Neural cell (in vitro differentiated cells): ENCODE measurements around the gene UBE4A. TPM values are rescaled to one million over a fixed set of nuclear protein-coding genes. Genes with fewer than 3 reads are reported as not detected.

ENCODE experiments used
- H2AFZ ChIP-seq: fragments of 200-600, 300-800 bp; sonication (generic), shearing (Covaris generic); 2 replicates; pipeline ENCODE4 v1.6.0; 2014; ENCODE audit warnings: low read depth, mild to moderate bottlenecking, antibody characterized with exemption, low read length, moderate library complexity
- H3F3A ChIP-seq: fragments of 200-600 bp; shearing (Covaris generic); 2 replicates; pipeline ENCODE4 v1.6.1; 2016; ENCODE audit warnings: mild to moderate bottlenecking, moderate library complexity, mixed read lengths, antibody characterized with exemption, low read length; ENCODE audit not compliant: insufficient read depth, poor library complexity, severe bottlenecking
- H3K27ac ChIP-seq: fragments of 200-600, 300-800 bp; sonication (generic), shearing (Covaris generic); 2 replicates; pipeline ENCODE4 v1.5.1; 2014; ENCODE audit warnings: mild to moderate bottlenecking, low read length, moderate library complexity
- H3K27me3 ChIP-seq: fragments of 300-800, 200-600 bp; sonication (generic), shearing (Covaris generic); 2 replicates; pipeline ENCODE4 v1.6.0; 2014; ENCODE audit warnings: mild to moderate bottlenecking, low read depth, low read length, moderate library complexity; ENCODE audit not compliant: insufficient read depth
- H3K36me3 ChIP-seq: fragments of 300-800, 200-600 bp; sonication (generic), shearing (Covaris generic); 2 replicates; pipeline ENCODE4 v1.5.1; 2014; ENCODE audit warnings: mild to moderate bottlenecking, antibody characterized with exemption, low read length, moderate library complexity; ENCODE audit not compliant: insufficient read depth
- H3K4me2 ChIP-seq: fragments of 300-800, 200-600 bp; sonication (generic), shearing (Covaris generic); 2 replicates; pipeline ENCODE4 v1.6.0; 2014; ENCODE audit warnings: mild to moderate bottlenecking, low read length
- H3K4me3 ChIP-seq: fragments of 300-800, 200-600 bp; sonication (generic), shearing (Covaris generic); 2 replicates; pipeline ENCODE4 v1.5.1; 2014; ENCODE audit warnings: mild to moderate bottlenecking, low read length, moderate library complexity
- H3K79me2 ChIP-seq: fragments of 200-600 bp; shearing (Covaris generic); replicated peaks from 2 replicates; pipeline ENCODE4 v1.6.0; 2014; ENCODE audit warnings: mild to moderate bottlenecking, low read length, moderate library complexity; ENCODE audit not compliant: insufficient read depth
- H3K9ac ChIP-seq: fragments of 300-800, 200-600 bp; sonication (generic), shearing (Covaris generic); 2 replicates; pipeline ENCODE4 v1.6.1; 2016; ENCODE audit warnings: mild to moderate bottlenecking, low read length, mixed read lengths
- H3K9me2 ChIP-seq: fragments of 200-600 bp; shearing (Covaris generic); 2 replicates; pipeline ENCODE4 v1.6.1; 2016; ENCODE audit warnings: mild to moderate bottlenecking, low read length, mixed read lengths; ENCODE audit not compliant: insufficient read depth
- H3K9me3 ChIP-seq: fragments of 200-600, 300-800 bp; sonication (generic), shearing (Covaris generic); 2 replicates; pipeline ENCODE4 v1.6.1; 2016; ENCODE audit warnings: mild to moderate bottlenecking, mixed run types, low read length, moderate library complexity, mixed read lengths
- H4K20me1 ChIP-seq: fragments of 200-600 bp; shearing (Covaris generic); 2 replicates; pipeline ENCODE4 v1.6.1; 2016; ENCODE audit warnings: mild to moderate bottlenecking, mixed run types; ENCODE audit not compliant: insufficient read depth
- EP300 ChIP-seq: fragments of 450-650 bp; conservative IDR thresholded peaks from 2 replicates; pipeline ENCODE4 v1.6.1; 2014; ENCODE audit warnings: antibody characterized with exemption, mild to moderate bottlenecking, moderate library complexity; ENCODE audit not compliant: poor library complexity, severe bottlenecking
- EZH2 ChIP-seq: fragments of 200-600, 300-800 bp; shearing (Covaris generic), sonication (generic); IDR thresholded peaks from 2 replicates; pipeline ENCODE4 v1.6.1; 2014; ENCODE audit warnings: antibody characterized with exemption, low read length, borderline replicate concordance, mild to moderate bottlenecking; ENCODE audit not compliant: insufficient read depth, poor library complexity, severe bottlenecking
- MXI1 ChIP-seq: fragments of 450-650 bp; conservative IDR thresholded peaks from 2 replicates; pipeline ENCODE4 v1.6.1; 2014; ENCODE audit warnings: antibody characterized with exemption, mild to moderate bottlenecking; ENCODE audit not compliant: poor library complexity, severe bottlenecking
- POLR2AphosphoS5 ChIP-seq: IDR thresholded peaks from 2 replicates; pipeline ENCODE4 v1.6.1; 2012
- RAD21 ChIP-seq: fragments of 450-650 bp; conservative IDR thresholded peaks from 2 replicates; pipeline ENCODE4 v1.6.1; 2014; ENCODE audit warnings: antibody characterized with exemption, mild to moderate bottlenecking, moderate library complexity
- SMC3 ChIP-seq: fragments of 450-650 bp; conservative IDR thresholded peaks from 2 replicates; pipeline ENCODE4 v1.6.1; 2014; ENCODE audit warnings: antibody characterized with exemption, mild to moderate bottlenecking, moderate library complexity; ENCODE audit not compliant: poor library complexity
- TAF1 ChIP-seq: IDR thresholded peaks from 2 replicates; pipeline ENCODE4 v1.6.1; 2012; ENCODE audit warnings: low read depth
- polyA plus RNA-seq: library from polyadenylated mRNA; depleted of rRNA; stranded (reverse); fragments of >200 nt; gene quantifications from 2 replicates; pipeline ENCODE4 v1.2.3, GENCODE V29; 2014
- TF ChIP-seq, protein P1 (sequence below): IDR thresholded peaks from 2 replicates; pipeline ENCODE4 v1.6.1; 2012; ENCODE audit warnings: borderline replicate concordance
- TF ChIP-seq, protein P2 (sequence below): fragments of 450-650 bp; IDR thresholded peaks from 2 replicates; pipeline ENCODE4 v1.5.1; 2014; ENCODE audit warnings: antibody characterized with exemption, mild to moderate bottlenecking, moderate library complexity; ENCODE audit not compliant: poor library complexity, severe bottlenecking

UBE4A gene
- polyA plus RNA-seq, 1 donor from 2014 or later = 36.9 TPM

DNA sequence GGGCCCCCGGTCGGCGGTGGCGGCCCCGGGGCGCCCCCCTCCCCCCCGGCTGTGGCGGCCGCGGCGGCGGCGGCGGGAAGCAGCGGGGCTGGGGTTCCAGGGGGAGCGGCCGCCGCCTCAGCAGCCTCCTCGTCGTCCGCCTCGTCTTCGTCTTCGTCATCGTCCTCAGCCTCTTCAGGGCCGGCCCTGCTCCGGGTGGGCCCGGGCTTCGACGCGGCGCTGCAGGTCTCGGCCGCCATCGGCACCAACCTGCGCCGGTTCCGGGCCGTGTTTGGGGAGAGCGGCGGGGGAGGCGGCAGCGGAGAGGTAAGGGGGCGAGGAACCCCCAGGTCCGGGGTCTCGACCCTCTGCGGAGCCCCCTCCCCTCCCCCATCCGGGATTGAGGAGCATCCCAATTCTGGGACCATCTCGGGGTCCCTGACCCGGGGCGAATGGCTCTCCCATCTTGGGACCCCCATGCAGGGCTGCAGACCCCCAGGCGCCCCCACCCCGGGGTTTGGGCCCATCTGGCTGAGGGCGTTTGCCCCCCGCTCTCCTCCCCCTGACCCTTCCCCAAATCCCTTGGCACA, 77.3 kb downstream of the UBE4A start:
- Histone ChIP-seq H3K9me3 (no peaks in the 10 kb centered on the region), H3F3A (peaks cover 9% of the 10 kb centered on the region), H4K20me1 (peaks cover 33% of the 10 kb centered on the region), H3K79me2 (peaks cover 51% of the 10 kb centered on the region), H3K4me2 (no peak overlapping the region), H3K36me3 (no peaks in the 10 kb centered on the region), H3K4me3 (peak overlapping the region; percentile 96), H3K9me2 (no peaks in the 10 kb centered on the region), H2AFZ (no peak overlapping the region), H3K27me3 (no peaks in the 10 kb centered on the region), H3K9ac (peak overlapping the region; percentile 99), H3K27ac (peak overlapping the region; percentile 96)
- TF ChIP-seq, protein P1, sequence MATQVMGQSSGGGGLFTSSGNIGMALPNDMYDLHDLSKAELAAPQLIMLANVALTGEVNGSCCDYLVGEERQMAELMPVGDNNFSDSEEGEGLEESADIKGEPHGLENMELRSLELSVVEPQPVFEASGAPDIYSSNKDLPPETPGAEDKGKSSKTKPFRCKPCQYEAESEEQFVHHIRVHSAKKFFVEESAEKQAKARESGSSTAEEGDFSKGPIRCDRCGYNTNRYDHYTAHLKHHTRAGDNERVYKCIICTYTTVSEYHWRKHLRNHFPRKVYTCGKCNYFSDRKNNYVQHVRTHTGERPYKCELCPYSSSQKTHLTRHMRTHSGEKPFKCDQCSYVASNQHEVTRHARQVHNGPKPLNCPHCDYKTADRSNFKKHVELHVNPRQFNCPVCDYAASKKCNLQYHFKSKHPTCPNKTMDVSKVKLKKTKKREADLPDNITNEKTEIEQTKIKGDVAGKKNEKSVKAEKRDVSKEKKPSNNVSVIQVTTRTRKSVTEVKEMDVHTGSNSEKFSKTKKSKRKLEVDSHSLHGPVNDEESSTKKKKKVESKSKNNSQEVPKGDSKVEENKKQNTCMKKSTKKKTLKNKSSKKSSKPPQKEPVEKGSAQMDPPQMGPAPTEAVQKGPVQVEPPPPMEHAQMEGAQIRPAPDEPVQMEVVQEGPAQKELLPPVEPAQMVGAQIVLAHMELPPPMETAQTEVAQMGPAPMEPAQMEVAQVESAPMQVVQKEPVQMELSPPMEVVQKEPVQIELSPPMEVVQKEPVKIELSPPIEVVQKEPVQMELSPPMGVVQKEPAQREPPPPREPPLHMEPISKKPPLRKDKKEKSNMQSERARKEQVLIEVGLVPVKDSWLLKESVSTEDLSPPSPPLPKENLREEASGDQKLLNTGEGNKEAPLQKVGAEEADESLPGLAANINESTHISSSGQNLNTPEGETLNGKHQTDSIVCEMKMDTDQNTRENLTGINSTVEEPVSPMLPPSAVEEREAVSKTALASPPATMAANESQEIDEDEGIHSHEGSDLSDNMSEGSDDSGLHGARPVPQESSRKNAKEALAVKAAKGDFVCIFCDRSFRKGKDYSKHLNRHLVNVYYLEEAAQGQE = peak; percentile 18
- TF ChIP-seq EP300 = no peak

DNA sequence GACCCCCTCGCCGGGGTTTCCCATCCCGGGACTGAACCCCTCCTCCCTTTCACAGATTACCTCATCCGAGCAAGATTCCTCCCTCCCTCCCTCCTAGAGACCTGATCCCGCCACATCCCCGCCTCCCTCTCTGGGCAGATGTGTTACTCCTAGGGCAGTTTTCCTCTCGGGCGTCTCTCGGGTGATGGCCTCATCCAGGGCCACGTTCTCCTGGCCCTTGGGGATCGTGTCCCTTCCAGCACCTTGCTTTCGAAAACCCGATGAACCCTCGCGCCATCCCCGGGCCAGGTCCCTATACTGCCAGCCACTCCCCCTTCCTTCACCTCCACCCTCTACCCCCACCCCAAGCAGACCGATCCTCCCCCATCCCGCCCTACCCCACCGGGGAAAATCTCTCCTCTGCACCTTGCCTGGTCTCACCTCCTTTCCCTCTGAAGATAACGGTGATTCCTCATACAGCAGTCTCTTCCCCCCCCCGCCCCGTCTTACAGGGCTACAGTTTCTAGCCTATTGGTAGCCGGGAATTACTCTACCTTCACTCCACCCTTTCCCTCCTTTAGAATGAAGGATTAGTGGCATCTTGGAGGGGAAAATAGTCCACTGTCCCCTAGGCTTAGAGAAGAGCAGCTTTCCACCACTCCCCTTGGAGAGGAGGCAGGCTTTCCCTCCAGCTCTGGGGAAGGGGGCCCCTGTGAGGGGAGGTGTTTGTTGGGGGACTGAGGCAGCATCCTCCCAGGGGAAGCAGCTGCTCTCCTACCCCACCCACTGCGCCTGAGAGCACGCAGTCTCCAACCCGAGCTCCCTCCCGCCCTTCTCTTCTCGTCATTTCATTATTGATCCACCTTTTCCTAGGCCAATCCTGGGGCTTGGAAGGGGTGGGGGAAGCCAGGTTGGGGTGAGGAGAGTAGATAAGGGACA, 78.1 kb downstream of the UBE4A start:
- Histone ChIP-seq H3K9ac (peak overlapping the region; percentile 99), H2AFZ (no peak overlapping the region), H3K27ac (peak overlapping the region; percentile 96), H3K27me3 (no peaks in the 10 kb centered on the region), H3K4me2 (peak overlapping the region; percentile 96), H3K36me3 (no peaks in the 10 kb centered on the region), H3F3A (peaks cover 9% of the 10 kb centered on the region), H3K4me3 (peak overlapping the region; percentile 96), H3K9me2 (no peaks in the 10 kb centered on the region), H3K79me2 (peaks cover 59% of the 10 kb centered on the region), H3K9me3 (no peaks in the 10 kb centered on the region), H4K20me1 (peaks cover 40% of the 10 kb centered on the region)
- no peak for TF ChIP-seq EZH2
- TF ChIP-seq RAD21 = no peak
- TF ChIP-seq TAF1 = peak; percentile 57
- no peak for TF ChIP-seq EP300
- TF ChIP-seq POLR2AphosphoS5 = peak; percentile 42
- TF ChIP-seq SMC3 = no peak
- TF ChIP-seq, protein P2, sequence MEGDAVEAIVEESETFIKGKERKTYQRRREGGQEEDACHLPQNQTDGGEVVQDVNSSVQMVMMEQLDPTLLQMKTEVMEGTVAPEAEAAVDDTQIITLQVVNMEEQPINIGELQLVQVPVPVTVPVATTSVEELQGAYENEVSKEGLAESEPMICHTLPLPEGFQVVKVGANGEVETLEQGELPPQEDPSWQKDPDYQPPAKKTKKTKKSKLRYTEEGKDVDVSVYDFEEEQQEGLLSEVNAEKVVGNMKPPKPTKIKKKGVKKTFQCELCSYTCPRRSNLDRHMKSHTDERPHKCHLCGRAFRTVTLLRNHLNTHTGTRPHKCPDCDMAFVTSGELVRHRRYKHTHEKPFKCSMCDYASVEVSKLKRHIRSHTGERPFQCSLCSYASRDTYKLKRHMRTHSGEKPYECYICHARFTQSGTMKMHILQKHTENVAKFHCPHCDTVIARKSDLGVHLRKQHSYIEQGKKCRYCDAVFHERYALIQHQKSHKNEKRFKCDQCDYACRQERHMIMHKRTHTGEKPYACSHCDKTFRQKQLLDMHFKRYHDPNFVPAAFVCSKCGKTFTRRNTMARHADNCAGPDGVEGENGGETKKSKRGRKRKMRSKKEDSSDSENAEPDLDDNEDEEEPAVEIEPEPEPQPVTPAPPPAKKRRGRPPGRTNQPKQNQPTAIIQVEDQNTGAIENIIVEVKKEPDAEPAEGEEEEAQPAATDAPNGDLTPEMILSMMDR = no peak
- TF ChIP-seq, protein P1 = peak; percentile 40
- TF ChIP-seq MXI1 = peak; percentile 33
